Measurements from ENCODE around the gene SMIM15. TPM values are rescaled to one million over a fixed set of nuclear protein-coding genes. Genes with fewer than 3 reads are reported as not detected.
A peak's percentile ranks its signal among the peaks of the same experiment; 100 is the strongest.

SMIM15 gene
- total RNA-seq, 2 experiments from 2014 or later: 56.9 to 67.2 TPM

- ChIA-PET POLR2A (no interaction called here), CTCF (no interaction called here)
- Mint-ChIP-seq H3K27ac (no peak overlapping the region), H3K4me3 (no peak overlapping the region), H3K9me3 (no peaks in the 10 kb centered on the region), H3K27me3 (peaks cover 4% of the 10 kb centered on the region), H3K4me1 (ENCODE audit: low read depth) (peaks cover 5% of the 10 kb centered on the region), H3K36me3 (no peaks in the 10 kb centered on the region)
- DNase-seq: no peak
- intact Hi-C loops (cut with micrococcal nuclease): no loop called here
Observed at GRCh38 chr5:61180886-61181285, 18.6 kb upstream of the SMIM15 start.

- Mint-ChIP-seq H3K27me3 (peaks cover 4% of the 10 kb centered on the region), H3K9me3 (no peaks in the 10 kb centered on the region), H3K4me1 (ENCODE audit: low read depth) (peaks cover 5% of the 10 kb centered on the region), H3K27ac (no peak overlapping the region), H3K4me3 (no peak overlapping the region), H3K36me3 (no peaks in the 10 kb centered on the region)
- DNase-seq: no peak
- ChIA-PET CTCF (interaction anchor here (0.6 to 1.4 kb wide), 2 partner anchors 123 to 461 kb away, joined by 3 read pairs; no protein-coding TSS in a partner anchor), POLR2A (no interaction called here)
- intact Hi-C loops (cut with micrococcal nuclease): no loop called here
Observed at GRCh38 chr5:61178702-61179101, 16.4 kb upstream of the SMIM15 start.

GRCh38 chr5:61177716-61178115 lies 15.4 kb upstream of the SMIM15 start:
- DNase-seq: no peak
- Mint-ChIP-seq H3K36me3 (no peaks in the 10 kb centered on the region), H3K27me3 (peaks cover 4% of the 10 kb centered on the region), H3K9me3 (no peaks in the 10 kb centered on the region), H3K4me3 (no peak overlapping the region), H3K27ac (no peak overlapping the region), H3K4me1 (ENCODE audit: low read depth) (peaks cover 5% of the 10 kb centered on the region)
- POLR2A ChIA-PET: no interaction called here
- intact Hi-C loops (cut with micrococcal nuclease): no loop called here
- CTCF ChIA-PET: no interaction called here

GRCh38 chr5:61177070-61177469 lies 14.8 kb upstream of the SMIM15 start:
- CTCF ChIA-PET: interaction anchor here (1.4 kb wide), 1 partner anchor 482 kb away, joined by 5 read pairs; no protein-coding TSS in a partner anchor
- H3K27ac Mint-ChIP-seq: no peak overlapping the region

GRCh38 chr5:61176631-61177030 lies 14.4 kb upstream of the SMIM15 start:
- H3K4me3 Mint-ChIP-seq: no peak overlapping the region
- peaks cover 1% of the 10 kb centered on the region for H3K27me3 Mint-ChIP-seq
- ChIA-PET CTCF (interaction anchor here (1.4 kb wide), 1 partner anchor 482 kb away, joined by 5 read pairs; no protein-coding TSS in a partner anchor), POLR2A (no interaction called here)
- H3K9me3 Mint-ChIP-seq: no peaks in the 10 kb centered on the region
- H3K36me3 Mint-ChIP-seq: no peaks in the 10 kb centered on the region
- peaks cover 5% of the 10 kb centered on the region for H3K4me1 Mint-ChIP-seq (ENCODE audit: low read depth)
- DNase-seq: no peak
- H3K27ac Mint-ChIP-seq: no peak overlapping the region
- intact Hi-C loops (cut with micrococcal nuclease): no loop called here

More at GRCh38 chr5:61177070-61177469, 14.8 kb upstream of the SMIM15 start:
- Mint-ChIP-seq H3K9me3 (no peaks in the 10 kb centered on the region), H3K36me3 (no peaks in the 10 kb centered on the region), H3K4me3 (no peak overlapping the region), H3K4me1 (ENCODE audit: low read depth) (peaks cover 5% of the 10 kb centered on the region), H3K27me3 (peaks cover 4% of the 10 kb centered on the region)
- DNase-seq: no peak
- POLR2A ChIA-PET: no interaction called here
- intact Hi-C loops (cut with micrococcal nuclease): no loop called here

- POLR2A ChIA-PET: no interaction called here
- H3K4me1 Mint-ChIP-seq (ENCODE audit: low read depth): no peaks in the 10 kb centered on the region
- H3K36me3 Mint-ChIP-seq: no peaks in the 10 kb centered on the region
- intact Hi-C loops (cut with micrococcal nuclease): no loop called here
- H3K27ac Mint-ChIP-seq: no peak overlapping the region
- H3K27me3 Mint-ChIP-seq: no peaks in the 10 kb centered on the region
- CTCF ChIA-PET: no interaction called here
- H3K9me3 Mint-ChIP-seq: no peaks in the 10 kb centered on the region
- DNase-seq: no peak
- H3K4me3 Mint-ChIP-seq: no peak overlapping the region
Observed at GRCh38 chr5:61171479-61171878, 9.2 kb upstream of the SMIM15 start.

GRCh38 chr5:61168951-61169350 lies 6.7 kb upstream of the SMIM15 start:
- H3K27me3 Mint-ChIP-seq: no peaks in the 10 kb centered on the region
- POLR2A ChIA-PET: no interaction called here
- intact Hi-C loops (cut with micrococcal nuclease): no loop called here
- no peak for DNase-seq
- CTCF ChIA-PET: no interaction called here
- H3K27ac Mint-ChIP-seq: no peak overlapping the region
- H3K36me3 Mint-ChIP-seq: no peaks in the 10 kb centered on the region
- no peak overlapping the region for H3K4me3 Mint-ChIP-seq
- H3K4me1 Mint-ChIP-seq (ENCODE audit: low read depth): no peaks in the 10 kb centered on the region
- H3K9me3 Mint-ChIP-seq: no peaks in the 10 kb centered on the region

GRCh38 chr5:61167382-61167781 lies 5.1 kb upstream of the SMIM15 start:
- Mint-ChIP-seq H3K4me3 (no peak overlapping the region), H3K27me3 (no peaks in the 10 kb centered on the region), H3K27ac (no peak overlapping the region), H3K36me3 (peaks cover 7% of the 10 kb centered on the region), H3K4me1 (ENCODE audit: low read depth) (peaks cover 10% of the 10 kb centered on the region), H3K9me3 (no peaks in the 10 kb centered on the region)
- DNase-seq: no peak
- ChIA-PET CTCF (no interaction called here), POLR2A (no interaction called here)
- intact Hi-C loops (cut with micrococcal nuclease): loop anchor here (2.0 kb wide), 1 partner anchor 491 kb away; no protein-coding TSS in a partner anchor

GRCh38 chr5:61163905-61164304 lies 1.6 kb upstream of the SMIM15 start:
- H3K27me3 Mint-ChIP-seq: no peaks in the 10 kb centered on the region
- intact Hi-C loops (cut with micrococcal nuclease): loop anchor here (5.0 kb wide), 4 partner anchors 107 to 243 kb away; no protein-coding TSS in a partner anchor
- H3K4me1 Mint-ChIP-seq (ENCODE audit: low read depth): peaks cover 32% of the 10 kb centered on the region
- peaks cover 34% of the 10 kb centered on the region for H3K36me3 Mint-ChIP-seq
- H3K4me3 Mint-ChIP-seq: peak overlapping the region; percentile 96
- POLR2A ChIA-PET: interaction anchor here (1.2 kb wide), 1 partner anchor 11 kb away, joined by 3 read pairs; no protein-coding TSS in a partner anchor
- CTCF ChIA-PET: no interaction called here
- H3K9me3 Mint-ChIP-seq: peaks cover 3% of the 10 kb centered on the region
- DNase-seq: no peak
- no peak overlapping the region for H3K27ac Mint-ChIP-seq

- Mint-ChIP-seq H3K4me1 (ENCODE audit: low read depth) (peaks cover 35% of the 10 kb centered on the region), H3K4me3 (peak overlapping the region; percentile 96), H3K9me3 (peaks cover 3% of the 10 kb centered on the region), H3K36me3 (peaks cover 41% of the 10 kb centered on the region), H3K27ac (peak overlapping the region; percentile 96), H3K27me3 (no peaks in the 10 kb centered on the region)
- DNase-seq: no peak
- POLR2A ChIA-PET: interaction anchor here (1.2 kb wide), 2 partner anchors 12 to 239 kb away, joined by 3 read pairs; no protein-coding TSS in a partner anchor
- intact Hi-C loops (cut with micrococcal nuclease): loop anchor here (1.0 to 5.0 kb wide), 8 partner anchors 39 to 463 kb away; partner anchors contain the start of genes DEPDC1B, ERCC8, NDUFAF2 and ZSWIM6
- CTCF ChIA-PET: no interaction called here
Observed at GRCh38 chr5:61162832-61163567, 732 bp upstream of the SMIM15 start.

- intact Hi-C loops (cut with micrococcal nuclease): loop anchor here (5.0 kb wide), 4 partner anchors 103 to 247 kb away; no protein-coding TSS in a partner anchor
- Mint-ChIP-seq H3K4me3 (peak overlapping the region; percentile 48), H3K36me3 (peaks cover 57% of the 10 kb centered on the region), H3K4me1 (ENCODE audit: low read depth) (peaks cover 35% of the 10 kb centered on the region), H3K27ac (peak overlapping the region; percentile 47), H3K9me3 (peaks cover 6% of the 10 kb centered on the region), H3K27me3 (no peaks in the 10 kb centered on the region)
- DNase-seq: no peak
- POLR2A ChIA-PET: no interaction called here
- CTCF ChIA-PET: no interaction called here
Observed at GRCh38 chr5:61160497-61160896, 1.8 kb downstream of the SMIM15 start.

- H3K9me3 Mint-ChIP-seq: peaks cover 11% of the 10 kb centered on the region
- ChIA-PET POLR2A (no interaction called here), CTCF (interaction anchor here (0.6 kb wide), 1 partner anchor 91 kb away, joined by 4 read pairs; no protein-coding TSS in a partner anchor)
- DNase-seq: no peak
- intact Hi-C loops (cut with micrococcal nuclease): loop anchor here (5.0 kb wide), 4 partner anchors 103 to 247 kb away; no protein-coding TSS in a partner anchor
- peaks cover 64% of the 10 kb centered on the region for H3K36me3 Mint-ChIP-seq
- H3K27me3 Mint-ChIP-seq: no peaks in the 10 kb centered on the region
- H3K27ac Mint-ChIP-seq: peak overlapping the region; percentile 73
- peaks cover 35% of the 10 kb centered on the region for H3K4me1 Mint-ChIP-seq (ENCODE audit: low read depth)
- H3K4me3 Mint-ChIP-seq: no peak overlapping the region
Observed at GRCh38 chr5:61159836-61160235, 2.4 kb downstream of the SMIM15 start.
